Measurements from ENCODE around the gene HERC4.
"Not testable (repeated sequence)": the region's sequence is repeated elsewhere in the genome, so short reads cannot be mapped to it uniquely, and the experiment has no call there.

HERC4 gene

GRCh38 chr10:68088740-68089139 is 13.7 kb upstream of the HERC4 start:
- no peak for DNase-seq (ENCODE audit: low read depth in 2 of 2)

GRCh38 chr10:68087685-68088401 is 12.8 kb upstream of the HERC4 start:
- no peak for DNase-seq (ENCODE audit: low read depth in 2 of 2)

- no peak for DNase-seq (ENCODE audit: low read depth in 2 of 2)
Measured at GRCh38 chr10:68086910-68087684, 12.0 kb upstream of the HERC4 start.

GRCh38 chr10:68086011-68086410 is 10.9 kb upstream of the HERC4 start:
- no peak for DNase-seq (ENCODE audit: low read depth in 2 of 2)

GRCh38 chr10:68084469-68084868 is 9.4 kb upstream of the HERC4 start:
- no peak for DNase-seq (ENCODE audit: low read depth in 2 of 2)

GRCh38 chr10:68083953-68084352 is 8.9 kb upstream of the HERC4 start:
- DNase-seq (ENCODE audit: low read depth in 2 of 2): no peak

- DNase-seq (ENCODE audit: low read depth in 2 of 2): no peak
Measured at GRCh38 chr10:68082872-68083271, 7.8 kb upstream of the HERC4 start.

GRCh38 chr10:68081916-68082315 is 6.8 kb upstream of the HERC4 start:
- DNase-seq (ENCODE audit: low read depth in 2 of 2): no peak

GRCh38 chr10:68080853-68081431 is 5.9 kb upstream of the HERC4 start:
- no peak for DNase-seq (ENCODE audit: low read depth in 2 of 2)

GRCh38 chr10:68079434-68079833 is 4.4 kb upstream of the HERC4 start:
- no peak for DNase-seq (ENCODE audit: low read depth in 2 of 2)

GRCh38 chr10:68077026-68077425 is 1.9 kb upstream of the HERC4 start:
- no peak for DNase-seq (ENCODE audit: low read depth in 2 of 2)

- not testable (repeated sequence) for DNase-seq (ENCODE audit: low read depth in 2 of 2)
Measured at GRCh38 chr10:68076081-68076480, 998 bp upstream of the HERC4 start.

- DNase-seq (ENCODE audit: low read depth in 2 of 2): no peak
Measured at GRCh38 chr10:68075550-68076004, 494 bp upstream of the HERC4 start.

GRCh38 chr10:68074031-68074774 is 880 bp downstream of the HERC4 start:
- DNase-seq (ENCODE audit: low read depth in 2 of 2): no peak

- DNase-seq (ENCODE audit: low read depth in 2 of 2): no peak
Measured at GRCh38 chr10:68073631-68074030, 1.5 kb downstream of the HERC4 start.

- DNase-seq (ENCODE audit: low read depth in 2 of 2): no peak
Measured at GRCh38 chr10:68067508-68067907, 7.6 kb downstream of the HERC4 start.

- DNase-seq (ENCODE audit: low read depth in 2 of 2): no peak
Measured at GRCh38 chr10:68067029-68067428, 8.1 kb downstream of the HERC4 start.

GRCh38 chr10:68053553-68053952 is 21.5 kb downstream of the HERC4 start:
- DNase-seq (ENCODE audit: low read depth in 2 of 2): no peak

- no peak for DNase-seq (ENCODE audit: low read depth in 2 of 2)
Measured at GRCh38 chr10:68052463-68052862, 22.6 kb downstream of the HERC4 start.

GRCh38 chr10:68049289-68050078 is 25.6 kb downstream of the HERC4 start:
- DNase-seq (ENCODE audit: low read depth in 2 of 2): no peak

Data from stimulated activated CD8-positive, alpha-beta memory T cell treated with anti-CD3 and anti-CD28 coated beads, Interleukin-7, amount 100 ng/mL, for 1 hour (primary cell).